Stomach (tissue), 4 donors: ENCODE data around the gene AIFM3.

Experiments used
- EP300 ChIP-seq: sonication (generic); formaldehyde crosslinking; IDR thresholded peaks from one replicate; pipeline ENCODE4 v1.6.1; 2017; ENCODE audit warnings: antibody characterized with exemption
- POLR2AphosphoS5 ChIP-seq, 3 donors: sonication (generic); formaldehyde crosslinking; IDR thresholded peaks; one replicate each; pipeline ENCODE4 v1.6.1; 2016; ENCODE audit warnings: antibody characterized with exemption in 3 of 3
- TF ChIP-seq, protein P1 (sequence below), 7 experiments: fragments of 450-650 bp in 4 of 7; fragments of 200-600 bp in 3 of 7; sonication (generic) in 3 of 7; IDR thresholded peaks; one replicate each; pipeline ENCODE4 v1.5.1; 2016 to 2019; ENCODE audit warnings: antibody characterized with exemption in 7 of 7, control low read depth in 2 of 7, mild to moderate bottlenecking in 1 of 7

DNA sequence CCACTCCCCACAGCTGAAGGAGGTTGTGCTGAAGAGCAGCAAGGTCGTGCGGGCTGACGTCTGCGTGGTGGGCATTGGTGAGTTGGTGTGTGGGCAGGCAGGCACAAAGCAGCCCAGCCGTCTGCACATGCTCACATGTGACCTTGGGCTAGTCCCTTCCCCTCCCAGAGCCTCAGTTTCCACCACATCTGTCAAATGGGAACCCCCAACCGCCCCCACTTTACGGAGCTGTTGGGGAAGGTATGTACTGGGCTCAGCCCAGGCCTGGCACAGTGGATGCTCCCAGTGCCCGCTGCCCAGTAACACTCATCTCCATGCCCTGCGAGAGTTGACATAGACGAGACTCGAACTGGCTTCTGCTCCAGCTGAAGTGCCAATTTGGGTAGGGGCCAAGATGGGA is 10.0 kb downstream of the AIFM3 start:
- TF ChIP-seq EP300, result no peak
- TF ChIP-seq POLR2AphosphoS5 (IDR thresholded peaks at IDR 0.05), result no peak
- TF ChIP-seq, protein P1, sequence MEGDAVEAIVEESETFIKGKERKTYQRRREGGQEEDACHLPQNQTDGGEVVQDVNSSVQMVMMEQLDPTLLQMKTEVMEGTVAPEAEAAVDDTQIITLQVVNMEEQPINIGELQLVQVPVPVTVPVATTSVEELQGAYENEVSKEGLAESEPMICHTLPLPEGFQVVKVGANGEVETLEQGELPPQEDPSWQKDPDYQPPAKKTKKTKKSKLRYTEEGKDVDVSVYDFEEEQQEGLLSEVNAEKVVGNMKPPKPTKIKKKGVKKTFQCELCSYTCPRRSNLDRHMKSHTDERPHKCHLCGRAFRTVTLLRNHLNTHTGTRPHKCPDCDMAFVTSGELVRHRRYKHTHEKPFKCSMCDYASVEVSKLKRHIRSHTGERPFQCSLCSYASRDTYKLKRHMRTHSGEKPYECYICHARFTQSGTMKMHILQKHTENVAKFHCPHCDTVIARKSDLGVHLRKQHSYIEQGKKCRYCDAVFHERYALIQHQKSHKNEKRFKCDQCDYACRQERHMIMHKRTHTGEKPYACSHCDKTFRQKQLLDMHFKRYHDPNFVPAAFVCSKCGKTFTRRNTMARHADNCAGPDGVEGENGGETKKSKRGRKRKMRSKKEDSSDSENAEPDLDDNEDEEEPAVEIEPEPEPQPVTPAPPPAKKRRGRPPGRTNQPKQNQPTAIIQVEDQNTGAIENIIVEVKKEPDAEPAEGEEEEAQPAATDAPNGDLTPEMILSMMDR (IDR thresholded peaks at IDR 0.05), result no peak
